Raji (cell line): Measurements from ENCODE around the gene HIPK1.

ENCODE experiments used
- POLR2A ChIP-seq: IDR thresholded peaks from 2 replicates; pipeline ENCODE4 v1.6.1; 2011; ENCODE audit warnings: low read depth, low read length, control low read depth; ENCODE audit not compliant: insufficient read depth

The HIPK1 gene

GRCh38 chr1:113928941-113929749, at the start of gene HIPK1:
Gene HIPK1 (plus strand): TSS chr1:113929324.
- peak; percentile 79 for TF ChIP-seq POLR2A

- TF ChIP-seq POLR2A: no peak
Measured at GRCh38 chr1:113879739-113880038, 49.4 kb upstream of the HIPK1 start.

GRCh38 chr1:113881661-113882060, 47.5 kb upstream of the HIPK1 start:
- no peak for TF ChIP-seq POLR2A

GRCh38 chr1:113886417-113887401, 42.4 kb upstream of the HIPK1 start:
- TF ChIP-seq POLR2A: no peak

GRCh38 chr1:113887402-113888175, 41.5 kb upstream of the HIPK1 start, which contains the start of gene BCL2L15:
Gene BCL2L15 (minus strand): TSS chr1:113887581. CDS start chr1:113887375, 206 bp downstream.
- TF ChIP-seq POLR2A: no peak

- no peak for TF ChIP-seq POLR2A
Measured at GRCh38 chr1:113890816-113891215, 38.3 kb upstream of the HIPK1 start.

- TF ChIP-seq POLR2A: no peak
Measured at GRCh38 chr1:113891631-113892220, 37.4 kb upstream of the HIPK1 start.

GRCh38 chr1:113893267-113893666, 35.9 kb upstream of the HIPK1 start:
- no peak for TF ChIP-seq POLR2A

- no peak for TF ChIP-seq POLR2A
Measured at GRCh38 chr1:113895098-113895497, 34.0 kb upstream of the HIPK1 start.

- TF ChIP-seq POLR2A: no peak
Measured at GRCh38 chr1:113895961-113896360, 33.2 kb upstream of the HIPK1 start.

- no peak for TF ChIP-seq POLR2A
Measured at GRCh38 chr1:113898241-113898814, 30.8 kb upstream of the HIPK1 start.

- no peak for TF ChIP-seq POLR2A
Measured at GRCh38 chr1:113899111-113899510, 30.0 kb upstream of the HIPK1 start.

- no peak for TF ChIP-seq POLR2A
Measured at GRCh38 chr1:113901191-113901590, 27.9 kb upstream of the HIPK1 start.
